GM18870 (cell line): ENCODE results near the gene PCDHA8.
"Not testable (repeated sequence)": the region's sequence is repeated elsewhere in the genome, so short reads cannot be mapped to it uniquely, and the experiment has no call there.

Experiments
- ATAC-seq: cut with Tn5 transposase; IDR thresholded peaks from one replicate; pipeline ENCODE4 v1.9.1; 2021; ENCODE audit warnings: moderate library complexity; ENCODE audit not compliant: unreplicated experiment

PCDHA8 gene

GRCh38 chr5:140828362-140828737, 12.6 kb upstream of the PCDHA8 start:
- ATAC-seq: no peak

DNA sequence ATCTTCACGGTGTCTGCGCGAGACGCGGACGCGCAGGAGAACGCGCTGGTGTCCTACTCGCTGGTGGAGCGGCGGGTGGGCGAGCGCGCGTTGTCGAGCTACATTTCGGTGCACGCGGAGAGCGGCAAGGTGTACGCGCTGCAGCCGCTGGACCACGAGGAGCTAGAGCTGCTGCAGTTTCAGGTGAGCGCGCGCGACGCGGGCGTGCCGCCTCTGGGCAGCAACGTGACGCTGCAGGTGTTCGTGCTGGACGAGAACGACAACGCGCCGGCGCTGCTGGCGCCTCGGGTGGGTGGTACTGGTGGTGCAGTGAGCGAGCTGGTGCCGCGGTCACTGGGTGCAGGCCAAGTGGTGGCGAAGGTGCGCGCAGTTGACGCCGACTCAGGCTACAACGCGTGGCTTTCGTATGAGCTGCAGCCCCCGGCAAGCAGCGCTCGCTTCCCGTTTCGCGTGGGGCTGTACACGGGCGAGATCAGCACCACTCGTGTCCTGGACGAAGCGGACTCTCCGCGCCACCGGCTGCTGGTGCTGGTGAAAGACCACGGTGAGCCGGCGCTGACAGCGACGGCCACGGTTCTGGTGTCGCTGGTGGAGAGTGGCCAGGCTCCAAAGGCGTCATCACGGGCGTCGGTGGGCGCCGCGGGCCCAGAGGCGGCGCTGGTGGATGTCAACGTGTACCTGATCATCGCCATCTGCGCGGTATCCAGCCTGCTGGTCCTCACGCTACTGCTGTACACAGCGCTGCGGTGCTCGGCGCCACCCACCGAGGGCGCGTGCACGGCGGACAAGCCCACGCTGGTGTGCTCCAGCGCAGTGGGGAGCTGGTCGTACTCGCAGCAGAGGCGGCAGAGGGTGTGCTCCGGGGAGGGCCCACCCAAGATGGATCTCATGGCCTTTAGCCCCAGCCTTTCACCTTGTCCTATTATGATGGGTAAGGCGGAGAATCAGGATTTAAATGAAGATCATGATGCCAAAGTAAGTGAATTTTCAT, 11.2 kb upstream of the PCDHA8 start:
- ATAC-seq: not testable (repeated sequence)

DNA sequence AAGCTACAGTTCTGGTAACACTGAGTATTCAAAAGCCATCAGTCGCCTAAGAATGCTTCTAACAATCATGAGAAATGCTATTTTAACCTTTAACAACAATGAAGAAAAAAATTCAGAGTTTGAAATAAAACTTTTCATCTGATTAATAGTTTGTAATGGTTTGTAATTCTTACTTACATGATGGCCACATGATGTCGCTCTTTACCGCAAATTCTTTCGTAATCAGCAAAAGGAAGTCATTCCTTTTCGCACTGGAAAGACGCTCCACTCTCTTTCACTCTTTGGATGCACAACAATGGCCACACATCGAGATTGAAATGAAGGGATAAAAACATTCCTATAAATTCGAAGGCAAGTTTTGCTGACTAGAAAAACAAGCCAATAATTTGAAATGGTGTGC, 7.0 kb upstream of the PCDHA8 start, which contains the start of gene PCDHA7:
PCDHA7 (plus strand) TSS at position 277 of the 400 bp plus-strand sequence; CDS start at position 392, 115 bp downstream.
- no peak for ATAC-seq

GRCh38 chr5:140834439-140835008, 6.5 kb upstream of the PCDHA8 start:
- ATAC-seq: not testable (repeated sequence)

DNA sequence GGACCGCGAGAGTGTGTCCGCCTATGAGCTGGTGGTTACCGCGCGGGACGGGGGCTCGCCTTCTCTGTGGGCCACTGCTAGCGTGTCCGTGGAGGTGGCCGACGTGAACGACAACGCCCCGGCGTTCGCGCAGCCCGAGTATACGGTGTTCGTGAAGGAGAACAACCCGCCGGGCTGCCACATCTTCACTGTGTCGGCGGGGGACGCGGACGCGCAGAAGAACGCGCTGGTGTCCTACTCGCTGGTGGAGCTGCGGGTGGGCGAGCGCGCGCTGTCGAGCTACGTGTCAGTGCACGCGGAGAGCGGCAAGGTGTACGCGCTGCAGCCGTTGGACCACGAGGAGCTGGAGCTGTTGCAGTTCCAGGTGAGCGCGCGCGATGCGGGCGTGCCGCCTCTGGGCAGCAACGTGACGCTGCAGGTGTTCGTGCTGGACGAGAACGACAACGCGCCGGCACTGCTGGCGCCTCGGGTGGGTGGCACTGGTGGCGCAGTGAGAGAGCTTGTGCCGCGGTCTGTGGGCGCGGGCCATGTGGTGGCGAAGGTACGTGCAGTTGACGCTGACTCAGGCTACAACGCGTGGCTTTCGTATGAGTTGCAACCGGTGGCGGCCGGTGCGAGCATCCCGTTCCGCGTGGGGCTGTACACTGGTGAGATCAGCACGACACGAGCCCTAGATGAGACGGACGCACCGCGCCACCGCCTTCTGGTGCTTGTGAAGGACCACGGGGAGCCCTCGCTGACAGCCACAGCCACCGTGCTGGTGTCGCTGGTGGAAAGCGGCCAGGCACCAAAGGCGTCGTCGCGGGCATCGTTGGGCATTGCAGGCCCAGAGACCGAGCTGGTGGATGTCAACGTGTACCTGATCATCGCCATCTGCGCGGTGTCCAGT, 5.1 kb upstream of the PCDHA8 start:
- no peak for ATAC-seq

DNA sequence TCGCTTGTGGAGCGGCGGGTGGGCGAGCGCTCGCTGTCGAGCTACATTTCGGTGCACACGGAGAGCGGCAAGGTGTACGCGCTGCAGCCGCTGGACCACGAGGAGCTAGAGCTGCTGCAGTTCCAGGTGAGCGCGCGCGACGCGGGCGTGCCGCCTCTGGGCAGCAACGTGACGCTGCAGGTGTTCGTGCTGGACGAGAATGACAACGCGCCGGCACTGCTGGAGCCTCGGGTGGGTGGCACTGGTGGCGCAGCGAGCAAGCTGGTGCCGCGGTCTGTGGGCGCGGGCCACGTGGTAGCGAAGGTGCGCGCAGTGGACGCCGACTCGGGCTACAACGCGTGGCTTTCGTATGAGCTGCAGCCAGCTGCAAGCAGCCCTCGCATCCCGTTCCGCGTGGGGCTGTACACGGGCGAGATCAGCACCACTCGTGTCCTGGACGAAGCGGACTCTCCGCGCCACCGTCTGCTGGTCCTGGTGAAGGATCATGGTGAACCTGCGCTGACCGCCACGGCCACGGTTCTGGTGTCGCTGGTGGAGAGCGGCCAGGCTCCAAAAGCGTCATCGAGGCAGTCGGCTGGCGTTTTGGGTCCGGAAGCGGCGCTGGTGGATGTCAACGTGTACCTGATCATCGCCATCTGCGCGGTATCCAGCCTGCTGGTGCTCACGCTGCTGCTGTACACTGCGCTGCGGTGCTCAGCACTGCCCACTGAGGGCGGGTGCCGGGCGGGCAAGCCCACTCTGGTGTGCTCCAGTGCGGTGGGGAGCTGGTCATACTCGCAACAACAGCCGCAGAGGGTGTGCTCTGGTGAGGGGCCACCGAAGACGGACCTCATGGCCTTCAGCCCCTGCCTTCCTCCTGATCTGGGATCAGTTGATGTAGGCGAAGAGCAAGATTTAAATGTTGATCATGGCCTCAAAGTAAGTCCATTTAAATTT, 2.1 kb downstream of the PCDHA8 start:
- ATAC-seq: no peak

DNA sequence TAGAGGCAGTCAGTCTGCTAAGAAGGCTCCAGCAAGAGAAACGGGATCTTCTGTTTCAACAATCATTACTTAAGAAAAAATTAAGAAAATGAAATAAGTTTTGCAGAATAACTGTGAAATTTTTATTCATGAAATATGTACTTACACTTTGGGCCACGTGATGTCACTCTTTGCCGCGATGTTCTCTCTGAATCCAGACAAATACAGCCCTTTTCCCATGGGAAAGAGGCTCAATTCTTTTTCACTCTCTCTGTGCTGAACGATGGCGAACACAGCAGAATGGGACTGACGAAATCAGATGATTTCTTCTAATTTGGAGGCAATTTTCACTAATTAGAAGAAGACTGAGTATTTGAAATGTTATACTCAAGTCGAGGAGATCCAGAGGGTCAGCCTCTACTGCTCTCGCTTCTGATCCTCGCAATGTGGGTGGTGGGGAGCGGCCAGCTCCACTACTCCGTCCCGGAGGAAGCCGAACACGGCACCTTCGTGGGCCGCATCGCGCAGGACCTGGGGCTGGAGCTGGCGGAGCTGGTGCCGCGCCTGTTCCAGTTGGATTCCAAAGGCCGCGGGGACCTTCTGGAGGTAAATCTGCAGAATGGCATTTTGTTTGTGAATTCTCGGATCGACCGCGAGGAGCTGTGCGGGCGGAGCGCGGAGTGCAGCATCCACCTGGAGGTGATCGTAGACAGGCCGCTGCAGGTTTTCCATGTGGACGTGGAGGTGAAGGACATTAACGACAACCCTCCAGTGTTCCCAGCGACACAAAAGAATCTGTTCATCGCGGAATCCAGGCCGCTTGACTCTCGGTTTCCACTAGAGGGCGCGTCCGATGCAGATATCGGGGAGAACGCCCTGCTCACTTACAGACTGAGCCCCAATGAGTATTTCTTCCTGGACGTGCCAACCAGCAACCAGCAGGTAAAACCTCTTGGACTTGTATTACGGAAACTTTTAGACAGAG, 7.4 kb downstream of the PCDHA8 start, which contains the start of gene PCDHA9:
PCDHA9 (plus strand) TSS at position 244 of the 964 bp plus-strand sequence; CDS start at position 358, 114 bp downstream.
- not testable (repeated sequence) for ATAC-seq

DNA sequence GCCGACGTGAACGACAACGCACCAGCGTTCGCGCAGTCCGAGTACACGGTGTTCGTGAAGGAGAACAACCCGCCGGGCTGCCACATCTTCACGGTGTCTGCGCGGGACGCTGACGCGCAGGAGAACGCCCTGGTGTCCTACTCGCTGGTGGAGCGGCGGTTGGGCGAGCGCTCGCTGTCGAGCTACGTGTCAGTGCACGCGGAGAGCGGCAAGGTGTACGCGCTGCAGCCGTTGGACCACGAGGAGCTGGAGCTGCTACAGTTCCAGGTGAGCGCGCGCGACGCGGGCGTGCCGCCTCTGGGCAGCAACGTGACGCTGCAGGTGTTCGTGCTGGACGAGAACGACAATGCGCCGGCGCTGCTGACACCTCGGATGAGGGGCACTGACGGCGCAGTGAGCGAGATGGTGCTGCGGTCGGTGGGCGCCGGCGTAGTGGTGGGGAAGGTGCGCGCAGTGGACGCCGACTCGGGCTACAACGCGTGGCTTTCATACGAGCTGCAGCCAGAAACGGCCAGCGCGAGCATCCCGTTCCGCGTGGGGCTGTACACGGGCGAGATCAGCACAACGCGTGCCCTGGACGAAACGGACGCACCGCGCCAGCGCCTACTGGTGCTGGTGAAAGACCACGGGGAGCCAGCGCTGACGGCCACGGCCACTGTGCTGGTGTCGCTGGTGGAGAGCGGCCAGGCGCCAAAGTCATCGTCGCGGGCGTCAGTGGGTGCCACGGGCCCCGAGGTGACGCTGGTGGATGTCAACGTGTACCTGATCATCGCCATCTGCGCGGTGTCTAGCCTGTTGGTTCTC, 9.0 kb downstream of the PCDHA8 start:
- not testable (repeated sequence) for ATAC-seq

GRCh38 chr5:140855772-140856674, 15.0 kb downstream of the PCDHA8 start, which contains the start of gene PCDHA10:
Gene PCDHA10, plus strand, starts transcription at chr5:140855897. Its CDS starts 152 bp downstream, at chr5:140856049.
- no peak for ATAC-seq

DNA sequence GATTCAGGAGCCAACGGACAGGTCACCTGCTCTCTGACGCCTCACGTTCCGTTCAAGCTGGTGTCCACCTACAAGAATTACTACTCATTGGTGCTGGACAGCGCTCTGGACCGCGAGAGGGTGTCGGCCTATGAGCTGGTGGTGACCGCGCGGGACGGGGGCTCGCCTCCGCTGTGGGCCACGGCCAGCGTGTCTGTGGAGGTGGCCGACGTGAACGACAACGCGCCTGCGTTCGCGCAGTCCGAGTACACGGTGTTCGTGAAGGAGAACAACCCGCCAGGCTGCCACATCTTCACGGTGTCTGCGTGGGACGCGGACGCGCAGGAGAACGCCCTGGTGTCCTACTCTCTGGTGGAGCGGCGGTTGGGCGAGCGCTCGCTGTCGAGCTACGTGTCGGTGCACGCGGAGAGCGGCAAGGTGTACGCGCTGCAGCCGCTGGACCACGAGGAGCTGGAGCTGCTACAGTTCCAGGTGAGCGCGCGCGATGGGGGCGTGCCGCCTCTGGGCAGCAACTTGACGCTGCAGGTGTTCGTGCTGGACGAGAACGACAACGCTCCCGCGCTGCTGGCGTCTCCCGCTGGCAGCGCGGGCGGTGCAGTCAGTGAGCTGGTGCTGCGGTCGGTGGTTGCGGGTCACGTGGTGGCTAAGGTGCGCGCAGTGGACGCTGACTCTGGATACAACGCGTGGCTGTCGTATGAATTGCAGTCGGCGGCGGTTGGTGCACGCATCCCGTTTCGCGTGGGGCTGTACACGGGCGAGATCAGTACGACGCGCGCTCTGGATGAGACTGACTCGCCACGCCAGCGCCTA, 16.4 kb downstream of the PCDHA8 start:
- ATAC-seq: no peak

GRCh38 chr5:140857987-140858240, 16.9 kb downstream of the PCDHA8 start:
- no peak for ATAC-seq

GRCh38 chr5:140862441-140863295, 21.7 kb downstream of the PCDHA8 start:
- no peak for ATAC-seq

DNA sequence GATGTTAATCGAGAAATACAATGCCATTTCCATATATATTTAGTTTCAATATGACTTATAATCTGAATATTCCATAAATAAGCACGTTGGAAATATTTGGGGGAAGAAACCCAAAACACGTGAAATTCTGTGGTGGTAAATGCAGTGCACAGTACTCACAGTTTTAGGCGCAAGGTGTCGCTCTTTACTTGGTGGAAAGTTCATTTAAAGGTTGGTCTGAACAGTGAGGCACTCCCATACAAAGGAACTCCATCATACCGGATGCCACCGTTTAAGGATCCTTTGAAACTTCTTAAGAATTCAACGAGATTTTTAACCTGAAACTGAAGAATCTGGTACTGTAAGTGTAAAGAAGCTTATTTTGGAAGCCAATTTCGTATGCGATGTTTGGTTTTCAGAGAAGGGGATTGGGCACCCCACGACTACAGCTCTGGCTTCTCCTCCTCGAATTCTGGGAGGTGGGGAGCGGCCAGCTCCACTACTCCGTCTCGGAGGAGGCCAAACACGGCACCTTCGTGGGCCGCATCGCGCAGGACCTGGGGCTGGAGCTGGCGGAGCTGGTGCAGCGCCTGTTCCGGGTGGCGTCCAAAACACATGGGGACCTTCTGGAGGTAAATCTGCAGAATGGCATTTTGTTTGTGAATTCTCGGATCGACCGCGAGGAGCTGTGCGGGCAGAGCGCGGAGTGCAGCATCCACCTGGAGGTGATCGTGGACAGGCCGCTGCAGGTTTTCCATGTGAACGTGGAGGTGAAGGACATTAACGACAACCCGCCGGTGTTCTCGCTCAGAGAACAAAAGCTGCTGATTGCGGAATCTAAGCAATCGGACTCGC, 28.0 kb downstream of the PCDHA8 start, which contains the start of gene PCDHA11:
PCDHA11 (plus strand) TSS at position 237 of the 834 bp plus-strand sequence; CDS start at position 384, 147 bp downstream.
- ATAC-seq: no peak

DNA sequence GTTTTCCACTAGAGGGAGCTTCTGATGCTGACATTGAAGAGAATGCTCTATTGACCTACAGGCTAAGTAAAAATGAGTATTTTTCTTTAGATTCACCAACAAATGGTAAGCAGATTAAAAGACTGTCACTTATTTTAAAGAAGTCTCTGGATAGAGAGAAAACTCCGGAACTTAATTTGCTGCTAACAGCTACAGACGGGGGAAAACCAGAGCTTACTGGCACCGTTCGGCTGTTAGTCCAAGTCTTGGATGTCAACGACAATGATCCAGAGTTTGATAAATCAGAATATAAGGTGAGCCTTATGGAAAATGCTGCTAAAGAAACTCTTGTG, 28.5 kb downstream of the PCDHA8 start:
- no peak for ATAC-seq
